ENCODE results near the gene GLDN. TPM values are rescaled to one million over a fixed set of nuclear protein-coding genes. Genes with fewer than 3 reads are reported as not detected.

GLDN gene
- total and polyA plus RNA-seq, 2 of the 8 experiments (the other 6 are each of a cell fraction or from before 2014, with no cell fraction given), result 0.24 to 0.50 TPM

- TF ChIP-seq TAF1 (IDR thresholded peaks at IDR 0.05; ENCODE audit: low read depth, low read length) (no peak), CTCF (IDR thresholded peaks at IDR 0.05; ENCODE audit: control extremely low read depth in 1 of 3, insufficient read depth in 1 of 3, low read depth in 1 of 3, low read length in 3 of 3) (no peak), SAP30 (IDR thresholded peaks at IDR 0.05; ENCODE audit: insufficient read depth, insufficient replicate concordance, low read length) (no peak)
Observed at GRCh38 chr15:51334011-51334451, 7.4 kb upstream of the GLDN start (continued).
